MCF 10A (cell line): ENCODE results near the gene TMEM63A. TPM values are rescaled to one million over a fixed set of nuclear protein-coding genes. Genes with fewer than 3 reads are reported as not detected.
"Not testable (repeated sequence)": the region's sequence is repeated elsewhere in the genome, so short reads cannot be mapped to it uniquely, and the experiment has no call there.

Experiments
- BruUV-seq: library from RNA; stranded (reverse); fragments of 400-500 nt; replicated peaks from 2 replicates; lab custom pipeline; 2021; lab: Mats Ljungman, UMichigan
- CTCF ChIA-PET: fragments of 300-600 bp; sonication (Branson Sonifier 250); formaldehyde crosslinking; extraction: SDS; loops from one replicate; lab custom pipeline; 2021; ENCODE audit warnings: antibody characterized with exemption, inconsistent platforms; lab: Yijun Ruan, JAX
- POLR2A ChIA-PET: fragments of 300-600, 350-650 bp; sonication (Branson Sonifier 250); formaldehyde crosslinking; extraction: SDS; loops from one replicate; lab custom pipeline; 2020; ENCODE audit warnings: antibody characterized with exemption, inconsistent platforms; lab: Yijun Ruan, JAX
- DNase-seq: peaks from one replicate; pipeline ENCODE4 v3.0.0-alpha.2; 2018; ENCODE audit not compliant: unreplicated experiment
- H3K27ac Mint-ChIP-seq: one replicate; pipeline ENCODE4 v1.8.0; 2022; ENCODE audit warnings: mild to moderate bottlenecking, low read depth, mixed read lengths; ENCODE audit not compliant: unreplicated experiment
- H3K27me3 Mint-ChIP-seq: one replicate; pipeline ENCODE4 v1.8.0; 2022; ENCODE audit warnings: mixed read lengths; ENCODE audit not compliant: insufficient read depth, unreplicated experiment
- H3K36me3 Mint-ChIP-seq: one replicate; pipeline ENCODE4 v1.8.0; 2022; ENCODE audit warnings: mild to moderate bottlenecking, moderate library complexity, mixed read lengths; ENCODE audit not compliant: insufficient read depth, unreplicated experiment
- H3K4me1 Mint-ChIP-seq: one replicate; pipeline ENCODE4 v1.8.0; 2022; ENCODE audit warnings: mixed read lengths; ENCODE audit not compliant: insufficient read depth, unreplicated experiment
- H3K4me3 Mint-ChIP-seq: one replicate; pipeline ENCODE4 v1.8.0; 2022; ENCODE audit warnings: mild to moderate bottlenecking, moderate library complexity, mixed read lengths; ENCODE audit not compliant: unreplicated experiment
- H3K9me3 Mint-ChIP-seq: one replicate; pipeline ENCODE4 v1.8.0; 2022; ENCODE audit warnings: mixed read lengths; ENCODE audit not compliant: unreplicated experiment
- CTCF ChIP-seq: fragments of 200-600 bp; IDR thresholded peaks from one replicate; pipeline ENCODE4 v1.8.0; 2022; ENCODE audit warnings: antibody characterized with exemption, mild to moderate bottlenecking; ENCODE audit not compliant: unreplicated experiment
- intact Hi-C: fragments of 100-400 bp; cut with micrococcal nuclease; formaldehyde crosslinking; loops from 2 replicates; pipeline ENCODE4 v1.14.1; 2022
- total RNA-seq: library from RNA; stranded (reverse); gene quantifications from 2 replicates; pipeline ENCODE4 v1.2.3, GENCODE V29; 2022

The TMEM63A gene
- total RNA-seq, 1 experiment from 2014 or later: 52.1 TPM

- Mint-ChIP-seq H3K36me3 (peaks cover 14% of the 10 kb centered on the region), H3K27me3 (no peaks in the 10 kb centered on the region), H3K4me1 (peaks cover 48% of the 10 kb centered on the region), H3K9me3 (no peaks in the 10 kb centered on the region), H3K27ac (peak overlapping the region; percentile 98), H3K4me3 (peak overlapping the region; percentile 6)
- BruUV-seq: no TSS peak
- DNase-seq: peak; percentile 100
- intact Hi-C loops: no loop called here
- CTCF ChIA-PET: interaction anchor here (0.8 to 4.8 kb wide), 12 partner anchors 17 to 343 kb away, joined by 3 to 33 read pairs (median 4); partner anchors contain the start of genes SRP9 and TMEM63A
- TF ChIP-seq CTCF: no peak
- POLR2A ChIA-PET: interaction anchor here (1.1 to 6.0 kb wide), 8 partner anchors 16 to 311 kb away, joined by 3 to 85 read pairs (median 4); partner anchors contain the start of genes SRP9 and TMEM63A
Measured at GRCh38 chr1:225817611-225818061, 64.5 kb downstream of the TMEM63A start.

GRCh38 chr1:225816643-225817538 lies 65.3 kb downstream of the TMEM63A start:
- Mint-ChIP-seq H3K4me3 (no peak overlapping the region), H3K9me3 (no peaks in the 10 kb centered on the region), H3K36me3 (peaks cover 14% of the 10 kb centered on the region), H3K4me1 (peaks cover 53% of the 10 kb centered on the region), H3K27me3 (no peaks in the 10 kb centered on the region), H3K27ac (peak overlapping the region; percentile 98)
- no peak for DNase-seq
- intact Hi-C loops: no loop called here
- no TSS peak for BruUV-seq
- ChIA-PET CTCF (interaction anchor here (0.6 to 1.9 kb wide), 9 partner anchors 29 to 338 kb away, joined by 3 to 14 read pairs (median 3); partner anchors contain the start of genes SRP9 and TMEM63A), POLR2A (interaction anchor here (0.6 to 6.0 kb wide), 9 partner anchors 25 to 497 kb away, joined by 3 to 85 read pairs (median 3); partner anchors contain the start of genes SRP9 and TMEM63A)
- no peak for TF ChIP-seq CTCF

GRCh38 chr1:225815526-225816178 lies 66.5 kb downstream of the TMEM63A start:
- CTCF ChIA-PET: interaction anchor here (0.6 to 1.9 kb wide), 6 partner anchors 31 to 266 kb away, joined by 3 to 14 read pairs (median 3); partner anchors contain the start of genes SRP9 and TMEM63A
- Mint-ChIP-seq H3K4me3 (no peak overlapping the region), H3K27me3 (no peaks in the 10 kb centered on the region), H3K36me3 (peaks cover 14% of the 10 kb centered on the region), H3K9me3 (no peaks in the 10 kb centered on the region), H3K4me1 (peaks cover 56% of the 10 kb centered on the region), H3K27ac (no peak overlapping the region)
- POLR2A ChIA-PET: interaction anchor here (0.6 to 6.0 kb wide), 5 partner anchors 37 to 737 kb away, joined by 3 to 85 read pairs (median 3); partner anchors contain the start of gene SRP9
- TF ChIP-seq CTCF: no peak
- intact Hi-C loops: no loop called here
- no peak for DNase-seq
- BruUV-seq: no TSS peak

GRCh38 chr1:225815090-225815489 lies 67.1 kb downstream of the TMEM63A start:
- POLR2A ChIA-PET: interaction anchor here (1.4 to 7.5 kb wide), 4 partner anchors 13 to 109 kb away, joined by 4 to 135 read pairs (median 46); partner anchors contain the start of genes PYCR2 and SRP9
- intact Hi-C loops, DNase-seq, BruUV-seq, H3K4me3 Mint-ChIP-seq, H3K27me3 Mint-ChIP-seq, H3K27ac Mint-ChIP-seq, H3K9me3 Mint-ChIP-seq: not testable (repeated sequence)
- Mint-ChIP-seq H3K36me3 (peaks cover 15% of the 10 kb centered on the region), H3K4me1 (peaks cover 55% of the 10 kb centered on the region)
- CTCF ChIA-PET: interaction anchor here (0.5 to 4.3 kb wide), 9 partner anchors 12 to 424 kb away, joined by 3 to 18 read pairs (median 5); partner anchors contain the start of gene SRP9
